ENCODE data around the gene LIG4.

LIG4 gene

DNA sequence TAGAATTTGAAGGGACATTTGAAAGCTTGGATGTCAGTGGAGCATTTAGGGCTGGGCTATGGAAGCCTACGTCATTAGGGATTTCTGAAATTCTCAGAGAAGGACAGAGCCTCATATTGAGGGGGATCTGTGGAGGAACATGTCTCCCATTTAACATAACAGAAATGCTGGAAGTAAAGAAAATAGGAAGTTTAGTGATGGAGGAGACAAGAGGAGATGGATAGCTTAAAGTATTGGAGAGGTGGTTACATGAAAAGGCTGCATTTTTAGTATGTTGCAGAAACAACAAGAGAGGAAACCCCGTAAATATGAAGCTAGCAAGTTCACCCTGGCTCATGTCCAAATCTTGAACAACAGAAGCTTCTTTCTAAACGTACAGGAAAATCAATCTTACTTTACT is 24.4 kb downstream of the LIG4 start:
- DNase-seq = no peak
- no peaks in the 10 kb centered on the region for H3K27me3 ChIP-seq (replicated peaks)
- no peaks in the 10 kb centered on the region for H3K36me3 ChIP-seq (replicated peaks)
- TF ChIP-seq CTCF (IDR thresholded peaks at IDR 0.05; ENCODE audit: low read depth, low read length, missing control alignments) = no peak
- in situ Hi-C loops (cut with HindIII; ENCODE audit: low pct_ligation_motif_present, low sequenced_read_pairs) = no loop called here
- no peak overlapping the region for H3K4me3 ChIP-seq (ENCODE audit: low read depth, low read length)
- no peak overlapping the region for H3K27ac ChIP-seq

- Histone ChIP-seq H3K36me3 (replicated peaks) (no peaks in the 10 kb centered on the region), H3K27ac (no peak overlapping the region), H3K4me3 (ENCODE audit: low read depth, low read length) (no peak overlapping the region), H3K27me3 (replicated peaks) (no peaks in the 10 kb centered on the region)
- no peak for DNase-seq
- in situ Hi-C loops (cut with HindIII; ENCODE audit: low pct_ligation_motif_present, low sequenced_read_pairs) = no loop called here
- no peak for TF ChIP-seq CTCF (IDR thresholded peaks at IDR 0.05; ENCODE audit: low read depth, low read length, missing control alignments)
Measured at GRCh38 chr13:108188260-108188659, 27.1 kb downstream of the LIG4 start.

DNA sequence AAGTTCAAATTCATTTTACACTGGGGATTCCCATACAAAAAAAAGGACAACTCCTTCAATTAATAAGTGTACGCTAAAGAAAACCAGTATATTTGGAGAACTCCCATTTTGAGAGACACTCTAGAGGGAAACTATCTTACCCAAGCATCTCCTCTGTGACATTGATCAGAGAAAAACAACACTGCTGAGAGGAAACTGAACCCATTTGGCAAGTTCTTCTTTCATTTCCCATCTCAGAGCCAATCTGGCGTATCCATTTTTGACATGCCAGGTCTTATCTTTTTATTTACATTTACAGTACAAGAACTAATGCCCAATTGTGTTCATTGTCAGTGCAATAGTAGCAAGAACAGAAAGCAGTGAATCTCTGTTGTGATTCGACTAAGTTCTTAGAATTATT is 30.1 kb downstream of the LIG4 start:
- DNase-seq = no peak
- in situ Hi-C loops (cut with HindIII; ENCODE audit: low pct_ligation_motif_present, low sequenced_read_pairs) = no loop called here

DNA sequence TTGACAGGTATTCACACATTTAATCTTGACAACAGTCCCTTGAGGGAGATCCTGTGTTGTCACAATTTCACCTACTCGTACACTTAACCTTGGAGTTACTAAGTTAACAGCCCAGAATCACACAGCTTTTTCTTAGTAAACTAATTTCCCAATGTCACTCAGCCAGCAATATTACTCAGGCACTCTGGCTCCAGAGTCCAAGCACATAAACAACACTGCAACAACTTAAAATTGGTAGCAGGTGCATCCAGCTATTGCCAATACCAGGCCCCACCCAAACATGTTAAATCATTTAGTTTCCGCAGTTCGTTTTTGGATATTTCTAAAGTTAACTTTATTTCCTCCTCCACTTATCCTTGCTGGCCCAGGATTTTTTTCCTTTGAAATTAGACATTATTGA is 32.7 kb downstream of the LIG4 start:
- H3K27me3 ChIP-seq (replicated peaks) = no peaks in the 10 kb centered on the region
- no peak for TF ChIP-seq CTCF (IDR thresholded peaks at IDR 0.05; ENCODE audit: low read depth, low read length, missing control alignments)
- no peak for DNase-seq
- H3K36me3 ChIP-seq (replicated peaks) = no peaks in the 10 kb centered on the region
- in situ Hi-C loops (cut with HindIII; ENCODE audit: low pct_ligation_motif_present, low sequenced_read_pairs) = no loop called here
- H3K4me3 ChIP-seq (ENCODE audit: low read depth, low read length) = no peak overlapping the region
- H3K27ac ChIP-seq = no peak overlapping the region

More for the DNA sequence above, 30.1 kb downstream of the LIG4 start:
- H3K27ac ChIP-seq = no peak overlapping the region
- no peak overlapping the region for H3K4me3 ChIP-seq (ENCODE audit: low read depth, low read length)
- no peak for TF ChIP-seq CTCF (IDR thresholded peaks at IDR 0.05; ENCODE audit: low read depth, low read length, missing control alignments)
- H3K27me3 ChIP-seq (replicated peaks) = no peaks in the 10 kb centered on the region
- H3K36me3 ChIP-seq (replicated peaks) = no peaks in the 10 kb centered on the region

DNA sequence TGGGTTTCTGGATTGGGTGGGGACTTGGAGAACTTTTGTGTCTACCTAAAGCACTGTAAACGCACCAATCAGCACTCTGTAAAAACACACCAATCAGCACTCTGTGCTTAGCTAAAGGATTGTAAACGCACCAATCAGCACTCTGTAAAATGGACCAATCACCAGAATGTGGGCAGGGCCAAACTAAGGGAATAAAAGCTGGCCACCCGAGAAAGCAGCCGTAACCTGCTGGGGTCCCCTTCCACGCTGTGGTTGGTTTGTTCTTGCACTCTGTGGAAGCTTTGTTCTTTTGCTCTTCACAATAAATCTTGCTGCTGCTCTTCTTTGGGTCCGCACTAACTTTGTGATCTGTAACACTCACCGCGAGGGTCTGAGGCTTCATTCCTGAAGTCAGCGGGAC is 37.3 kb downstream of the LIG4 start:
- in situ Hi-C loops (cut with HindIII; ENCODE audit: low pct_ligation_motif_present, low sequenced_read_pairs) = no loop called here
- DNase-seq = no peak
- no peak overlapping the region for H3K27ac ChIP-seq
- TF ChIP-seq CTCF (IDR thresholded peaks at IDR 0.05; ENCODE audit: low read depth, low read length, missing control alignments) = no peak
- no peak overlapping the region for H3K4me3 ChIP-seq (ENCODE audit: low read depth, low read length)
- H3K36me3 ChIP-seq (replicated peaks) = no peaks in the 10 kb centered on the region
- no peaks in the 10 kb centered on the region for H3K27me3 ChIP-seq (replicated peaks)

DNA sequence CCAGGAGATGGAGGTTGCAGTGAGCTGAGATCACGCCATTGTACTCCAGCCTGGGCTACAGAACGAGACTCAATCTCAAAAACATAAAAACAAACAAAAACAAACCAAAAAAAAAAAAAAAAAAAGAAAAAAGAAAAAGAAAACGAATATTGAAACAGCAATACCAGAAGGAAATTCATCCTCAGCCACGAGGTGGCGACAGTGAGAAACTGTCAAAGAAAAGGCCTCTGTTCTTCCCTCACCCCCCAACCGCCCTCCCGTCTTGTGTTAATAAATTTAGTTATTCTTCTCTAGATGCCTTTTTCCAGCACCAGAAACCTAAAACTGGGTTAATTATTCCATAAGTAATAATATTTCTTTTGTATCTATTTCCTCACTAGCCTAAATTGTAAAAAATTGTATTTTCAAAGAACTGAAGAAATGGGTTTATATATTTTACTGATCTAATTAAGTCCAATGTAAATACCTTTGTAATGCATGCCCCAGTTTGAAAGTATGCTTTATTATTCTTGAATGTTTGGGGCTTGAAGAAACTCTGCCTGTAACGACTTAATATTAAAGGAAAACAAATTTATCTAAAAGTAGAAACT is 38.6 kb downstream of the LIG4 start:
- Histone ChIP-seq H3K36me3 (replicated peaks) (no peaks in the 10 kb centered on the region), H3K4me3 (ENCODE audit: low read depth, low read length) (no peak overlapping the region), H3K27me3 (replicated peaks) (no peaks in the 10 kb centered on the region), H3K27ac (no peak overlapping the region)
- TF ChIP-seq CTCF (IDR thresholded peaks at IDR 0.05; ENCODE audit: low read depth, low read length, missing control alignments) = peak; percentile 66
- DNase-seq = peak; percentile 49
- in situ Hi-C loops (cut with HindIII; ENCODE audit: low pct_ligation_motif_present, low sequenced_read_pairs) = no loop called here
